ENCODE results near the gene HORMAD2.

The HORMAD2 gene

DNA sequence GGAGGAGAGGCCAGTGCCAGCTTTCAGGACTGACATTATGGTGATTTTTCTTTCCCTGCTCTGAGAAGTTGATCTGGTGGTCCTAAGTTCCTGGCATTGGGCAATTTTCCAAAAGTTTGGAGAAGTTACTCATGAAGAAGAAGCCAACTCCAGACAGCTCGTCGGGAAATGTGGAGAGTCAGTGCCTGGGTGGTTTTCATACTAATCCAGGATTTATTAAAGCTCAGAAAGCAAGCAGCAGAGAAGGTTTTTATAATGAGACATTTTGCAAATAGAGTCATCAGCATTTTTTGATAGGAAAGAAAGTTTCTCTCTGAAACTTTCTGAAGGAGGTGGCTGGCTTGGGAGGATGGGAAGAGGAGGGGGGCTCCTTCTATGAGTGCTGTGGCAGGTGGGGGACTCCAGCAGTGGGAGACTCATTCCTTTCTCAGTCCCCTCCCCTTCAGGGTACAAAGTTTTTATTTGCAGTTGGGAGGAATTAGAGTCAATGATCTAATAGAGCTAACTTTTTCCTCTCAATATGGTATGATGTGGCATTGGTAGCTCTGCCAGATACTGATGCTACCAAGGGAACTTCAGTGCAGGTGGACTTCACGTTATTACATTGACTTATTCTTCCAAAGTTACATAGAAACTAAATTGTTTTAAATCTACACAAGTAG lies 110.9 kb downstream of the HORMAD2 start:
- TF ChIP-seq, protein P1, sequence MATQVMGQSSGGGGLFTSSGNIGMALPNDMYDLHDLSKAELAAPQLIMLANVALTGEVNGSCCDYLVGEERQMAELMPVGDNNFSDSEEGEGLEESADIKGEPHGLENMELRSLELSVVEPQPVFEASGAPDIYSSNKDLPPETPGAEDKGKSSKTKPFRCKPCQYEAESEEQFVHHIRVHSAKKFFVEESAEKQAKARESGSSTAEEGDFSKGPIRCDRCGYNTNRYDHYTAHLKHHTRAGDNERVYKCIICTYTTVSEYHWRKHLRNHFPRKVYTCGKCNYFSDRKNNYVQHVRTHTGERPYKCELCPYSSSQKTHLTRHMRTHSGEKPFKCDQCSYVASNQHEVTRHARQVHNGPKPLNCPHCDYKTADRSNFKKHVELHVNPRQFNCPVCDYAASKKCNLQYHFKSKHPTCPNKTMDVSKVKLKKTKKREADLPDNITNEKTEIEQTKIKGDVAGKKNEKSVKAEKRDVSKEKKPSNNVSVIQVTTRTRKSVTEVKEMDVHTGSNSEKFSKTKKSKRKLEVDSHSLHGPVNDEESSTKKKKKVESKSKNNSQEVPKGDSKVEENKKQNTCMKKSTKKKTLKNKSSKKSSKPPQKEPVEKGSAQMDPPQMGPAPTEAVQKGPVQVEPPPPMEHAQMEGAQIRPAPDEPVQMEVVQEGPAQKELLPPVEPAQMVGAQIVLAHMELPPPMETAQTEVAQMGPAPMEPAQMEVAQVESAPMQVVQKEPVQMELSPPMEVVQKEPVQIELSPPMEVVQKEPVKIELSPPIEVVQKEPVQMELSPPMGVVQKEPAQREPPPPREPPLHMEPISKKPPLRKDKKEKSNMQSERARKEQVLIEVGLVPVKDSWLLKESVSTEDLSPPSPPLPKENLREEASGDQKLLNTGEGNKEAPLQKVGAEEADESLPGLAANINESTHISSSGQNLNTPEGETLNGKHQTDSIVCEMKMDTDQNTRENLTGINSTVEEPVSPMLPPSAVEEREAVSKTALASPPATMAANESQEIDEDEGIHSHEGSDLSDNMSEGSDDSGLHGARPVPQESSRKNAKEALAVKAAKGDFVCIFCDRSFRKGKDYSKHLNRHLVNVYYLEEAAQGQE (IDR thresholded peaks at IDR 0.05; ENCODE audit: insufficient read depth in 1 of 2, low read depth in 2 of 2, low read length in 2 of 2) = no peak
- TF ChIP-seq TAF1 (IDR thresholded peaks at IDR 0.05; ENCODE audit: borderline replicate concordance, insufficient read depth, low read length) = no peak

GRCh38 chr22:30192427-30192826 lies 112.2 kb downstream of the HORMAD2 start:
- no peak for TF ChIP-seq POLR2AphosphoS5 (IDR thresholded peaks at IDR 0.05; ENCODE audit: low read depth, low read length)
- TF ChIP-seq, protein P1 (IDR thresholded peaks at IDR 0.05; ENCODE audit: insufficient read depth in 1 of 2, low read depth in 2 of 2, low read length in 2 of 2) = no peak
- no peak for TF ChIP-seq SIN3A (IDR thresholded peaks at IDR 0.05; ENCODE audit: borderline replicate concordance, insufficient read depth, low read length)
- no peak for TF ChIP-seq FOXP2 (optimal IDR thresholded peaks at IDR 0.05; ENCODE audit: borderline replicate concordance, extremely low read depth, extremely low read length, insufficient read depth)
- TF ChIP-seq TAF1 (IDR thresholded peaks at IDR 0.05; ENCODE audit: borderline replicate concordance, insufficient read depth, low read length) = no peak

GRCh38 chr22:30193031-30193775 lies 112.9 kb downstream of the HORMAD2 start:
- TF ChIP-seq POLR2AphosphoS5 (IDR thresholded peaks at IDR 0.05; ENCODE audit: low read depth, low read length) (no peak), SIN3A (IDR thresholded peaks at IDR 0.05; ENCODE audit: borderline replicate concordance, insufficient read depth, low read length) (no peak), FOXP2 (optimal IDR thresholded peaks at IDR 0.05; ENCODE audit: borderline replicate concordance, extremely low read depth, extremely low read length, insufficient read depth) (no peak), TAF1 (IDR thresholded peaks at IDR 0.05; ENCODE audit: borderline replicate concordance, insufficient read depth, low read length) (no peak)
- TF ChIP-seq, protein P1 (IDR thresholded peaks at IDR 0.05; ENCODE audit: insufficient read depth in 1 of 2, low read depth in 2 of 2, low read length in 2 of 2) = no peak

DNA sequence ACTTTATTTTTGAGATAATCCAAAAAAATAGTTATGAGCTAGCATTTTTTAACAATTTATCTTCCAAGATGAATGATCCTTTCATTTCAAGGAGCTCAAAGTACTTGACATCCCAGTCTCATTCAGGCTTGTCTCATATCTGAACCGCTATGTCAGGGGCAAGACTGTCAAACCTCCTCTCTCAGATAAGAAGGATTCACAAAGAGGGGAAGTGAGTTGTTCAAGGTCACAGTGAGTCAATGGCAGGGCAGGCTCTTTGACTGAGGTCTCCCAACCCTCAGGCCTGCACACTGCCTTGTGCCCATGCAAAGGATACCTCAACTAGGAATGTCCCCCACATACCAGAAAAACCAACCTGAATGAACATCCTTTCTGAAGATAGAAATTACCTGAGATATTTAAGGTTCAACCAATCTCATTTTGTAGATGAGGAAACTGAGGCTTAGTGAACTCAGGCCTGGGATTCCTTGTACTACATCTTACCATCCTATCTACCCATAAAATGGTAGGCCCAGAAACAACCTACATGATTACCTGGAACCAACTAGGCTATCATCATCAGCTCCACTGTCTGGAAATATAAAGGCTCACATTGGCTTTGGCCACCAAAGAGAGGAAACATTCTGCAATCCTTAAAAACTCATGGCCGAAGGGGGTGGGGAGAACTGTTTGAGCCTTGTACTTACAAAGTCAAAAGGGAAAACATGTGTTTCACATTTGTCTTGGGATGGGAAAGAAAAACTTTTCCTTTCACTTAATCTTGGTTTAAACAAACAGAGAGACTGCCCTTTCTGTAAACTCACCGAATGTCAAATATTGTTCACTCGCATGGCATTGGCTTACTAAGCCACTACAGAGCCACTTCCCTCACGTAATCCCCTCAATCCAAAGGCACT lies 115.2 kb downstream of the HORMAD2 start:
- TF ChIP-seq FOXP2 (optimal IDR thresholded peaks at IDR 0.05; ENCODE audit: borderline replicate concordance, extremely low read depth, extremely low read length, insufficient read depth) (no peak), SIN3A (IDR thresholded peaks at IDR 0.05; ENCODE audit: borderline replicate concordance, insufficient read depth, low read length) (0 out of 2 replicates have a peak, but pooled peaks have one; percentile 6)

DNA sequence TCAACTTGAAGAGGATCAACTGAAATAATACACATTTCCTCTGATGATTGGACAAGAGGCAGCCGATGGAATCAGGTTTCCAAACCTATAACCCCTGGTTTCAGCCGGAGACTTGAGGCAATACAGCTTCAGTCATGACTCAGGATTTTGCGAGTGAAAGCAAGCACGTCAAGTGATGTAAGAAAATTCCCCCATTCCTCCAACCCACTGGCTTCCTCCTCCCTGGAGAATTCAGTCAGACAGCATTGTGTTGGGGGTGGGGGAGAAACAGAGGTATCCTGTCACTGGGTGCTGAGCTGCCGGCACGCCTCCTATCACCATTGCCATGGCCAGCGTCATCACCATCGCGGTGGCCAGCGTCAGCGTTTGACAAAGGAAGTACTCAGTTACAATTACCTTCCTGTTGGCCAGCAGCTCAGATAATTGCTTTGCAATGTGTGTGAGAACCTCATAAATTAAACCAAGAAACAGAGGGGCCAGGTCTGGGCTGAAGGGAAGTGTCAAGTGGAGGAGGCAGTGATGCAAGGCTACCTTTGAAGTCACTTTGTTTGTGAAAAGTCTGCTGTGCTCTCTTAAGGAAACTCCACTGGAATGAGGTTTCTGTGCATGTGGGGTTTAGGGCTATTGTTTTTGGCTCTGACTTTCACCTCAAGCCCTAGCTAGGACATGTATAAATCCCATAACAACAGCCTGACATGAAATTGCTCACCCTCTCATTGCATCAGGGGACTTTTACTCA lies 116.0 kb downstream of the HORMAD2 start:
- TF ChIP-seq, protein P1 (IDR thresholded peaks at IDR 0.05; ENCODE audit: insufficient read depth in 1 of 2, low read depth in 2 of 2, low read length in 2 of 2) = peak in 1 of 2 experiments; percentile 71; a peak in 2 of 4 replicates
- TF ChIP-seq FOXP2 (optimal IDR thresholded peaks at IDR 0.05; ENCODE audit: borderline replicate concordance, extremely low read depth, extremely low read length, insufficient read depth) (peak; percentile 94), POLR2AphosphoS5 (IDR thresholded peaks at IDR 0.05; ENCODE audit: low read depth, low read length) (no peak), TAF1 (IDR thresholded peaks at IDR 0.05; ENCODE audit: borderline replicate concordance, insufficient read depth, low read length) (no peak), SIN3A (IDR thresholded peaks at IDR 0.05; ENCODE audit: borderline replicate concordance, insufficient read depth, low read length) (no peak; the same call in 1 of the 2 replicates)

Data from PFSK-1 (cell line).